RPMI7951 (cell line): ENCODE measurements around the gene RNASE13. TPM values are rescaled to one million over a fixed set of nuclear protein-coding genes. Genes with fewer than 3 reads are reported as not detected.

Experiments
- DNase-seq: peaks from one replicate; pipeline ENCODE4 v3.0.0-alpha.2; 2012; ENCODE audit warnings: low read depth
- total RNA-seq: library from RNA; depleted of rRNA; stranded (reverse); fragments of >200 nt; shearing (Covaris generic); gene quantifications from 2 replicates; pipeline ENCODE4 v1.2.3, GENCODE V29; 2014

Gene RNASE13
- total RNA-seq, 1 experiment from 2014 or later: not detected

GRCh38 chr14:21066882-21067502 lies 32.4 kb upstream of the RNASE13 start:
- no peak for DNase-seq

- DNase-seq: peak; percentile 76
Measured at GRCh38 chr14:21063479-21063878, 28.9 kb upstream of the RNASE13 start.

DNA sequence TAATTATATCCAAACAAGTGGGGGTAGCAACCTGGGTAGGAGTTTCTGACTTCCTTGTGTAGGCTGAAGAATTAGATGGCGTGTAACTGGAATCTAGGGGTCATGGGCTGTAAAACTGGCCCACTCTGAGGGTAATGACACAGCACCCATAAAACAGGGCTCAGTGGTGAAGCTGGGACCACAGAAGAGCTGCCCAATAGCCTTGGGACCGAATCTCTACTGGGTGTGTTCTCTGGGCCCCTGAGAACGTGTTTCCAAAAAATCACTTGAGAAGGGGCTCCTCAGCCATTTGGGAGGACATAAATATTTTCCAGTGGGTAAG lies 26.7 kb upstream of the RNASE13 start:
- DNase-seq: no peak

- no peak for DNase-seq
Measured at GRCh38 chr14:21060614-21061346, 26.2 kb upstream of the RNASE13 start.

DNA sequence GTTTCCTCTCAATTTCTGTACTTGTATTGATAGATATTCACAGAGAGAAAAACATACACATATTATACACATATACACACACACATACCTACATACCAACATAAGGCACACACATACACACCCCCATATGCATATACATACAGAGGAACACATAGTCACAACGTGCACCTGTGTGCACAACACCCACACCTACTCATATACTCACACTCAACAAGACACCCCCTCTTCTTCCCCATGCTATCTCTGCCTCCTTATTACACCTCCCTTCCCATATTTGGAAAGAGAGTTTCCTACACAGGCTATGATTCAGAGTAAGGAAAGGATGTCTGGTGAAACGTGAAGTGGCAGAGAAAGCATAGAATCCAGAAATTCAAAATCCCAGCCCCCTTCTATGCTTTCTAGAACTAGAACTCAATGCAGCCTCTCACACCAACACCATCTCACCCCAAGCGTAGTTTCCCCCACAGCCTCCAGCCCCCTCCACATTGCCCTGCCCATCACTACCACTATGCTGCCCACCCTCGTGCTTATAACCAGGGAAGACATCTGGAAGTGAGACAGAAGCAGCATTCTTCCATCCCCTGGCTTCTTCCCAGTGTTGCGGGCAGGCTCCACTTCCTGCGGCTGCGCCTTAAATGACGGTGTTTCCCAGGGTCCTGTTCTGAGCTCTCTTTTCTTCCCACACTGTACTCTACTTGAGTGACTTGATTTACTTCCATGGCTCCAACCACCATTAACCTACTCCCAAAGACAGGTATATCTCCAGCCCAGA lies 25.4 kb upstream of the RNASE13 start:
- DNase-seq: peak; percentile 69

DNA sequence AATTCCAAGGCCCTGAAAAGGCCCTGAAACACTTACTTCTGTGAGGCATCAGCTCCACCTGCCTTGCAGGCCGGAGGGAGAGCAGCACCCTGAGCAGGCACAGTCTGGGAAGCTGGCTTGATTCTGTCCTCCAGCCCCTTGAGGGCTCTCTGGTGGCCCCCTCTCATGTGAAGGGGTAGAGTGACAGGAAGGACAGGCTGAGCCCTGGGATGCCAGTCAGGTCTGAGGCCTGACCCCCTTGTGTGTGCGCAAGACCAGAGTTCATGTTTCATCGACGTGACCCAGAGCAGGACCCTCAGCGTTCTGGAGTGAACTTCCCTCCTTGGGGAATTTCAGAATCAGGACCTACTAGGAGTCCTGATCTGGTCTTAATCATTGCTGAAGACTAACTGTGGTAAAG lies 24.3 kb upstream of the RNASE13 start:
- DNase-seq: no peak

- DNase-seq: no peak
Measured at GRCh38 chr14:21057803-21058675, 23.4 kb upstream of the RNASE13 start, which contains the start of gene RNASE8. TSS of gene RNASE8 (plus strand) at chr14:21057822. CDS start at chr14:21057893, 71 bp downstream.

DNA sequence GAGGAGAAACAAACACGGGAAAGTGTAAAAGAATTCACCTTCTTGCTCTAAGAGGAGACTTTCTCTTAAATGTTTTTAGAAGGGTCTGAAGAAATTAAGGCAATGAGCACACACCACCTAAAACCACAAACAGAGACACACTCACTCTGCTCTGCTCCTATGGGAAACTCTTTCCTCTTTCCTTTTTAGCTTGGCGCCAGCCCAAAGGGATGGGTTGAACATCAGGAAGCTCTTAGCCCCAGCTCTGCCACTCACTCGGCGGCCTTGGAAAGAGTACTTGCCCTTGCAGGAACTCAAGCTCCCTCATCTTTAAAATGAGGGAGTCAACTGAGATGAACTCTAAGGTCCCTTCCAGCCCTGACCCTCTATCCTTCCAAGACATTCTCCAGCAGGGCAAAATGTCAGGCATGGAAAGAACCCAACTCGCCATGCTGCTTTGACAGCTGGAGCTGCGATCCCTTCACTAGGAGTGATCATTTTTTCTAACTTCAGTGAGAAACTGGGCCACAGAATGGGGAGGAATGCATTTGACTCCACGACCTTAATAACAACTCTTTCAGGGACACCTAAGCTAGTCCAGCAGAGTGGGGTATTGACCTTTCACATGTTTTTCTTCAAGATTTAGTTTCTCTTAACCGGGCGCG lies 22.0 kb upstream of the RNASE13 start:
- DNase-seq: peak; percentile 66

GRCh38 chr14:21055432-21056117 lies 21.0 kb upstream of the RNASE13 start:
- DNase-seq: no peak

- no peak for DNase-seq
Measured at GRCh38 chr14:21054768-21055145, 20.1 kb upstream of the RNASE13 start.

DNA sequence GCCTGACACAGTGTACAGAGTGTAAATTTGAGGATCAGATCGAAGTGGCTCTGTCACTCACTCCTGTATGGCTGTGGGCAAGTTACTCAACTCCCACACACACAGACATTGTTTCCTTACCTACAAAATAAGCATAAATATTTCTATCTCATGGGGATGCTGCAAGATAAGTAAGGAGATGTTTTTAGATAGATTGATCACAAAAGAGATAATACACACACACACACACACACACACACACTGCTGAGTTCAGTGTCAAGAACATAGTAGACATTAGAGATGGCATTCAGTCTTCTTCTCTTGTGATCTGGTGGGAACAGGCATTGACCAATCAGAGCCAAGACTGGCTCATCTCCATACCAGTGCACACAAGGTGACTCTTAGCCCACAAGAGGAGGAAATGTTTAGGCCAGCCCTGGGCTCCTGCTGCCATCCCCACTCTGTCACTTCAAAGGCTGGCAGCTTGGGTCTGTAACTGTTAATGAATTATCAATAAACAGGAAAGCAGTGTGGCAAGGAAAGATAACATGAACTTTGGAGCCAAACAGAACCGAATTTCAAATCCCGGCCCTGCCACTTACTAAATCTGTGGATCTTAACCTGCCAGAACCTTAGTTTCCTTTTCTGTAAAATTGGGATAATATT lies 19.6 kb upstream of the RNASE13 start:
- DNase-seq: no peak

DNA sequence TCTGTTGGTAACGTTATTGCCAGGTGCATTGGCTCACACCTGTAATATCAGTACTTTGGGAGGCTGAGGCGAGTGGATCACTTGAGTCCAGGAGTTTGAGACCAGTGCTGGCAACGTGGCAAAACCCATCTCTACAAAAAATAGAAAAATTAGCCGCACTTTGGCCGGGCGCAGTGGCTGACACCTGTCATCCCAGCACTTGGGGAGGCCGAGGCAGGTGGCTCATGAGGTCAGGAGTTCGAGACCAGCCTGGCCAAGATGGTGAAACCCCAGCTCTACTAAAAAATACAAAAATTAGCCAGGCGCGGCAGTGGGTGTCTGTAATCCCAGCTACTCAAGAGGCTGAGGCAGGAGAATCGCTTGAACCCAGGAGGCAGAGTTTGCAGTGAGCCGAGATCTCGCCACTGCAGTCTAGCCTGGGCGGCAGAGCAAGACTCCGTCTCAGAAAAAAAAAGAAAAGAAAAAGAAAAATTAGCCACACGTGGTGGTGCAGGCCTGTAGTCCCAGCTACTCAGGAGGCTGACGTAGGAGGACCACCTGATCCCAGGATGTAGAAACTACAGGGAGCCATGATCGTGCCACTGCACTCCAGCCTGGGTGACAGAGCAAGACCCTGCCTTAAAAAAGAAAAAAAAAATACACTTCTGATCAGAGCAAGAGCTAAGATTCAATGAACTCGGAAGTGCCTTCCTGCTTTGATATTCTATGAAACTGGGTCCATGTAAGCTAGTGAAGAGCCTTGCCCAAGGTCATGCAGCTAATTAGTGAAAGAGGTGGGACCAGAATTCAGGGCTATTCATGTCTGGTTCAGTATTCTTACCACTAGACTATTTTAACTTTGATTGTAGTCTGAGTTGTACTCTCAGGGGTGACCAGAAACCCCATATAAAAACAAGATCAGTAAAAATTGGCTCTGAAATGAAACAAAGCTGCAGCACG lies 18.8 kb upstream of the RNASE13 start:
- no peak for DNase-seq

GRCh38 chr14:21050597-21050996 lies 16.0 kb upstream of the RNASE13 start:
- DNase-seq: no peak

DNA sequence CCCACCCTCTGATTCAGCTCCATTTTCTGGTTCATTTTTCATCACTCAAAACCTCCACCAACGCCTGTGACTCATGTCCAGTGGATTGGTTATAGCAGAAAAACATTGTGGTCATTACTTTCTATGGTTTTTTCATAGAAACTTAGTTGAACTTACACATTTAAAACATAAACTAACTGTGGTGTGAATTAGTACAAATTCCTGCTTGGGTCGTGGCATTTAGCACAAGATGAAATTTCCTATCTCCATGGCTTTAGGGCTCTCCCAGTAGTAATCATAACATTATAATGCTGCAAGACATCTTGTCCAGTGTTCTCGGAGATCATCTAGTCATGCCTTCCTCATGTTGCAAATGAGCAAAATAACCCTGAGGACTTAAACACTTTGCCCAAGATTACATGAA lies 14.7 kb upstream of the RNASE13 start:
- peak; percentile 36 for DNase-seq

DNA sequence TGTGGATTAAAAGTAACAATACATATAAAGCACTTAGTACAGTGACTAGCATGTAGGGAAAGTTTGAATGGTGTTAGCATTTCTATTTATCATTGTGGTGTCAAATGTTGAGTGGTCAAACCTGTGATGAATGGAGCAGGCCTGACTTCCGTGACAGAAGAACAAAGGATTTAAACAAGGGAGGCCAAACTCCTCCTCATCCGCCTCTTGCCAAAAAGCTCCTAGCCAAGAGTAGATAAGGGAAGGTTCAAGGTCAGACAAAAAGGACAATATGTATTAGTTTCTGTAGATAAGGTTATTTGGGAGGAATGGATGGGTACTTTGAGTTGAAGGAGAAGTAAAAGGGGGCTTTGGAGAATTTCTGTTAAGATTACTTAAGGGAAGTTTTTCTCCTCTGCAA lies 14.0 kb upstream of the RNASE13 start:
- DNase-seq: no peak

- no peak for DNase-seq
Measured at GRCh38 chr14:21047378-21047781, 12.8 kb upstream of the RNASE13 start.

DNA sequence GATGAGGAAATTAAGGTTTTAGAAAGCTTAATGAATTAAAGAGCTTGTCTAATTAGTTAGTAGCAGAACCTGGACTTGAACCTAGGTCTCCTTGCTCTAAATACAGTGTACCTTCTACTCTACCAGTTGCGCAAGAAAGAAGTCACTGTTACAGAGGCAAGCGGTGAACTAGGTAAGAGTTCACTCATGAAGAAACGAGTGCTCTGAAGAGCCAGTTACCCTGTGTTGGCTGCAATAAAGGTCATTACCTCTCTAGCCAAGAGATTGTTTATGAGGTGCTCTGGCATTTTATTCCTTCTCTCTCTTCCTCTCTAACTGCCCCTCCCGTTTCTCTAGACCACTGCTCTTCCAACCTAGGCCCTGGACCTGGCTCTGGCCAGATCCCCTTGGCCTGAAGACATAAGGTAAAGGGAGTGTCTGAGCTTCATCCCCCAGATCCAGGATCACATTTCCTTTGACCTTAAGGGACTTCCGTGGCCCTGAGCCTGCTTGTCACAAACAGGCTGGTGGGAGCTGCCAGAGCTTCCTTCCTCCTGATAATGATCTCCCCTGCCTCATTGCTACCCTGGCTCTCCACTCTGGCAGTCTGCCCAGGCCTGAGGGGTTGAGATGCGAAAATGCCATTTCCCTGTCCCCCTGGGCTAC lies 9.5 kb upstream of the RNASE13 start:
- DNase-seq: peak; percentile 25

- no peak for DNase-seq
Measured at GRCh38 chr14:21043387-21043973, 8.9 kb upstream of the RNASE13 start.
